Colon (tissue), 2 donors: ENCODE measurements around the gene CACNA2D4.
"Not testable (repeated sequence)": the region's sequence is repeated elsewhere in the genome, so short reads cannot be mapped to it uniquely, and the experiment has no call there.

Experiments
- FAIRE-seq: peaks from 2 replicates; lab custom pipeline; 2012; peaks lifted over from hg19 to GRCh38; lab: Jason Lieb, UNC
- donor health status: control.
- donor health status: control.

CACNA2D4 gene

DNA sequence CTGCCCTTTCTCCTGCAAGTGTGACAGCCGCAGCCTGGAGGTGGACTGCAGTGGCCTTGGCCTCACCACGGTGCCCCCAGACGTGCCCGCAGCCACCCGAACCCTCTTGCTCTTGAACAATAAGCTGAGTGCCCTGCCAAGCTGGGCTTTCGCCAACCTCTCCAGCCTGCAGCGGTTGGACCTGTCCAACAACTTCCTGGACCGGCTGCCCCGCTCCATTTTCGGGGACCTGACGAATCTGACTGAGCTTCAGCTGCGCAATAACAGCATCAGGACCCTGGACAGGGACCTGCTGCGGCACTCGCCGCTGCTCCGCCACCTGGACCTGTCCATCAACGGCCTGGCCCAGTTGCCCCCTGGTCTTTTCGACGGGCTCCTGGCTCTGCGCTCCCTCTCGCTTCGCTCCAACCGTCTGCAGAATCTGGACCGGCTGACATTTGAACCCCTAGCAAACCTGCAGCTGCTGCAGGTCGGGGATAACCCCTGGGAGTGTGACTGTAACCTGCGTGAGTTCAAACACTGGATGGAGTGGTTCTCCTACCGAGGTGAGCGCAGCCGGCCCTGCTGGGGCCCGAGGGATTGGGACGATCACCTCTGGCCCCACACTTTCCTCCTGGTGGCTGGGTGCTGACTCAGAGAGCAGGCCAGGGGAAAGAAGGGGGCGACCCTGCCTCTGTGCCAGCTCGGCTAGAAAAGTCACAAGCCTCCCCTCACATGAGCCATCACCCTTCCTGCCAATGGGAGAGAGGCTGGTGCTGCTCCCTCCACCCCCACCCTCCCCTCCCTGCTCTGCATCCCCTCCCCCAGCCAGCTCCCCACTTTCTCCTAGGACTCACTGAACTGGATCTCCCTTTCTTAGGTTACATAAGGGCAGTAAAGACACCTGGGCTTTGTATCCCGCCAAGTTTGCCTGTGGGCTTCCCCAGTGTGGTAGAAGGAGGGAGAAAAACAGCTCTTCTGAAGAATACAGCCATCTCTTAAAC lies 87.2 kb downstream of the CACNA2D4 start:
- no peak for FAIRE-seq

DNA sequence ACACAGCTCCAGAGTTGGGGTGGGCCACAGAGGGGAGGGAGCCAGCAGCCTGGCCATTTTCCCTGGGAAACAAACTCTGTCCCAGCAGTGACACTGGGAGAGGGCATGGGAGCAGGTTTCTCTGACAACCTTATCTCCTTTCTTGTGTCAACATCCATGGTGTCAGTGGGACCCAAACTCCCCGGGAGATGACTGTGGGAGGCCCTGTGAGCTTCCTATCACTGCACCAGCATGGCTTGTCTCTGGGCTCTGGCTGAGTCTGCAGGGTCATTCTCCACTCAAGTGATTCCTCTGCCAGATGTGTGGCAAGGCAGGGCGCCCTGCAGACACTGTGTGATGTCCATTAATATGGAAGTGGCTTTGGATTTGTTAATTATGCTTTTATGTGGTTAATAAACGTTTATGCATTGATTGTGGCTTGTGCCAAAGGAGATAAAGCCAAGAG lies 88.0 kb downstream of the CACNA2D4 start:
- no peak for FAIRE-seq

DNA sequence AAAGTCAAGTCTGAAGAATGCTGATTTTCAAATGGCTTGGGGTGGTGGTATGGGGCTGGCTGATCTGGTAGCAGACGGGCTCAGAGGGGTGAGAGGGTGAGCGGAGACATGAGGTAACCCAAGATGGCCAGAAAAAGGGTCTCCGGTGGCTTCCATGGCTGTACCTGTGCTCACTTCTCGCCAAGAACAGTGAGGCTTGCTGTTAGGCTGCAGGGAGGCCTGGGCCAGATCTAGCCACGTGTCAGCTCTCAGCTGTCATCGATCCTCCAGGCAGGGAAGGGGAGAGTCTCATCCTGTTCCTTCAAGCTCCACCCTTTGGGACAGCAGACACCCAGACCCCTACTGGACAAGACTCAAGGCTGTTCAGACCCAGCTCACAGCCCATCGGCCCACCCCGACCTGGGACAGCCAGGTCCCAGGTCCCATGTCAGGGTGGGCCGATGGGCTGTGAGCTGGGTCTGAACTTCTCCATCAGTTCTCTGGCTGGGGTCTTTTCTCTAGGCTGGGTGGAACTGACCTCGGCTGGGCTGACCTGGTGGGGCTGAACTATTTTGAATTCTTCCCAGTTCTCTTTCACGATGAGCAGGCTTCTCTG lies 89.0 kb downstream of the CACNA2D4 start:
- no peak for FAIRE-seq

DNA sequence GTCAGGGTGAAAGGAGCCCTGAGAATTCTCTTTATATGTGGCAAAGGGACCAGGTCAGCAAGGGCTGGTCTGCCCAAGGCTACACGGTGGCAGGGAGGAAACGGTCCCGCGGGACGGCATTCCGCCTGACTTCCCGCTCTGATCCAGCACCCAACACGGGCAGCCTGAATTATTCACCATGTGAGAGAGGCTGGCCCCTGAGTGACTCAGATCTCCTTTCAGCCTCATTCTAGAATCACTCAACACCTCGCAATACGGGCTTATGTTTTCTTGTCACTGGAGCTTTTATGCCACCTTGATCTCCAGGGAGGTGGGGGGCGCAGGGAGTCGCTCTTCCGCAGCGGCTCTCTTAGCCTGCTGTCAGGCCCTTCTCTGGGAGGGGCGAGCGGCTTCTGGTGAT lies 89.6 kb downstream of the CACNA2D4 start:
- FAIRE-seq, result no peak

DNA sequence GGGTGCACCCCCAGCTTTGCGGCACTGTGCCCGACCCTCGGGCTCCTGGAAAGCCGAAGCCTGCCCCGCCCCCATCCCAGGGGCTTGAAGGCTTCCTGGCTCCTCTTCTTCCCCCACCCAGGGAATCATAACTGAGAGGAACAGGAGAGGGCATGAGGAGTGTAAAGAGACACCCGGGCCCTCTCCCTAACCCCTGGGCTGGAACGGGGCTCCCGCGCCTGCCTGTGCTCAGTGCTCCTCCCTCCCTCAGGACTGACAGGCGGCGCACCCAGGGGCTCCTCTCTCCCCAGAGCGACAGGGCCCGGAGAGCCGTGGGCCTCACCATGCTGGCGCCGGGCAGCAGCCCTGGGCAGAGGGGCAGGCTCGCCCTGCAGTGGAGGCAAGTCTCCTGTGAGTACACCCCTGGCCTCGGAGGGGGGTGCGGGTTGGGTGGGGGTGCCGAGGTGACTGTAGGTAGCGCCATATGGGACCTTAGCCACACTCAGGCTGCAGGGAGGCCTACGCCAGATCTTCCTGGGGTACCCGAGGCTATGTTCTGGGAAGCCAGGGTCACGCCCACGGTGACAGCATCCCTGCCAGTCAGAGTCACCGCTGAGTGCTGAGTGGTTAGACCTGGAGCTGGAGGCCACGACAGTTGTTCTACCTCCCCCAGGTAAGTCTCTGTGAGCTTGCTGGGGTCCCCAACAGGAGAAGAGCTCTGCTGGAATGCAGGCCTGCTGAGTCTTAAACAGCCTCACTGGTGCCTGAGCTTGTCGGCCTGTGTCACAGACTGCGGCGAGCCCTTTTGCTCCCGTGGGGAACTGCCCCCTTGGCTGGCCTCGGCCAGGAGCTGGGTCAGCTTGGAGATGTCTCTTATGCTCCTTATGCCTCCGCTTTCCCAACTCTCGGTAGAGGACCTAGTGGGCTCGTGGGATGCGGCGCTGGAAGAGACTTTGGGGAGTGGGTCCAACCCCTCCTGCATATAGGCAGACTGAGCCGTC lies 90.3 kb downstream of the CACNA2D4 start:
- no peak for FAIRE-seq

DNA sequence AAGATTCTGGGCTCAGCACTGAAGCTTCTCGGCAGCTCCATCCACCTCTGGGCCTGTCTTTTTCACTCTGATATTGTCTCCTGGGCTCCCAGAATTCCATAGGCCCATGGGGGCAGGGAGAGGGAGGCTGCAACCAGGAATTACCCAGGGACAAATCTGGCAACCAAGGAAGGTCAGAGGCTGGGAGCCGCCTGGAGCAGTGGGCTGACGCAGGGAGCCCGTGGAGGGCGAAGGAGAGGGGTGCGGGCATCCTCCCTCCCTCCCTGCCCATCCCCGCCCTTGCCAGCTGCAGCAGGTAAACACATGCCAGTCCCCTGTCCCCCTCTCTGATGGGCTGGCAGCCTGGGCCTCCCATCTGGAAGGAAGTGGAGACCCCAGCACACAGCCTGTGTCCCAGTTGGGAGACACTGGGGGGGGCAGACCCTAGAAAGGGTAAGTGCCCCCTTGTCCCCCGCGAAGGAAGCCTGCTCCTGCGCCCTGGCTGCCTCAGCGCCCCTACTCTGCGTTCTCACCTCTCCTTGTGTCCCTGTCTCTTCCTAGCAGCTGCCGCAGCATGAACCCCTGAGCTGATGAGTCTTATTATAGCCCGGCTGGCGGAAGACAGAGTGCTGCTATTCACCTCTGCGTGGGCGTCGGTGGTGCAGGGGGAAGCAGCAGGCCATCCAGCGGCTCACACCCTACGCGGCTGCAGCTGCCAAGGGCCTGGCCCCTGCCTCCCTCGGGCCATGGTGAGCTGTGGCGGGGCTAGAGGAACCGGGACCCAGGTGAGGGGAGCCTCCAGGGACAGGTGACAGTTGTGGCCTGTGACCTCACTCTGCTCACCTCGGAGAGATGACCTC lies 91.4 kb downstream of the CACNA2D4 start:
- no peak for FAIRE-seq

DNA sequence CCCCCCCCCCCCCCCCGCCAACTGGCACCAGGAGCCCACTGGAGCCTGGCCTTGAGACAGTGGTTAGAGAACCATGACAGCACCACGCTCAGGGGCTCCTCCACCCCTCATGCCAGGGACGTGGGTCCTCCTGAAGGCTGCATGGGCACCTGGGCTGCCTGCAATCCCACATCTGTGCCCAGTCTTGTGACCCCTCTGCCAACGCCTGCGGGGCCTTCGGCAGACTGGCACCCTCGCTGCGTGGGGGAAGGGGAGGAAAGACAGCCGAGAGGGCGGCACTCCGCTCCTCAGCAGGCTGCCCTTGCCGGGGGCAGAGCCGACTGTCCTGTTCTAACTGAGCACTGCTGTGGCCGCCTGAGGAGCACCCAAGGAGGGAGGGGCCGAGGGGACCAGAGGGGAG lies 92.1 kb downstream of the CACNA2D4 start:
- FAIRE-seq, result no peak

DNA sequence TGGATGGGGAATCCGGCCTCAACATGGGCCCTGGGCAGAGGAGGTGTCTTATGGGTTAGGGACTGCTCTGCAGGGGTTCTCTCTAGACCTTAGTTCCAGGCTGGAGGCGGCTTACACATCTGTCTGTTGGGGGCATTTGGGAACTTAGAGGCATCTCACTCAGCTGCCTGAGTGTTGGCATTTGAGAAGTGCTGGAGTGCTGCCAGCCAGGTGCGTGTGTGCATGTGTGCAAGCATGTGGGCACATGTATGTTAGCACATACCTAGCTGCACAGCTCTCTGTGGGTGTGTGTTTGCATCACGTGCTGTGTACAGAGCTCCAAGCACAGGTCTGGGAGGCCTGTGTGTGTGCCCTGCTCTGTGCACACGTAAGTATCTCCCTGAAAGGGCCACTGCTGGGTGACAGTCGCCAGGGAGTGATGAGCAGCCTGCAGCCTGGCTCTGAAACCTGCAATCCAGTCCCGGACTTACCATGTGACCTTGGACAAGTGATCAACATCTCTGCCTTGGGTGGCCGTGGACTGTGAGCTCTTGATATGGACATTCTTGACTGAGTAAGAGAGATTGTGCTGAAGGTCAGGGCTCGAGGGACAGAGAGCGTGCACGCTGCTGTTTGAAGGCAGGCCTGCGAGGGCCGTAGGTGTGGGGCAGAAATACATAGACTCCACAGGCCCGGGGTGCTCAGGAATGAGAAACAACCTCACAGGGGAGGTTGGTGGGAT lies 92.9 kb downstream of the CACNA2D4 start:
- no peak for FAIRE-seq

DNA sequence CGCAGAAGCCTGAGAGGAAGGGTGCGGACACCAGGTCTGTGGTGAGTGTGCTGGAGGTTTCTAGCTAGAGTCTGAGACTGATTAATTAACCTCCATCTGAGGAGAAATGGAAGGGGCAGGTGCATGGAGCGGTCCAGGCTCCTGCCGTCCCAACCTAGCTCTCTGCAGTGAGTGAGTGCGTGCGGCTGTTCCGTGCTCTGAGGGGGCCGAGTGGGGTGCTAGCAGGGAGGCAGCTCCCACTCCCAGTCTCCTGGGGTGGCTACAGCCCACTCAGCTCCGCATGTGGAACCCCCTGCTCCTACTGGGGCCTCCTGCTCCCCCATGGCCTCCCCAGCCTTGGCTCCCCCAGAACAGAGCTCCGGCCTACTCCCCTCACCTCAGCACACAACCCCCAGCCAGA lies 95.2 kb downstream of the CACNA2D4 start:
- FAIRE-seq, result no peak

DNA sequence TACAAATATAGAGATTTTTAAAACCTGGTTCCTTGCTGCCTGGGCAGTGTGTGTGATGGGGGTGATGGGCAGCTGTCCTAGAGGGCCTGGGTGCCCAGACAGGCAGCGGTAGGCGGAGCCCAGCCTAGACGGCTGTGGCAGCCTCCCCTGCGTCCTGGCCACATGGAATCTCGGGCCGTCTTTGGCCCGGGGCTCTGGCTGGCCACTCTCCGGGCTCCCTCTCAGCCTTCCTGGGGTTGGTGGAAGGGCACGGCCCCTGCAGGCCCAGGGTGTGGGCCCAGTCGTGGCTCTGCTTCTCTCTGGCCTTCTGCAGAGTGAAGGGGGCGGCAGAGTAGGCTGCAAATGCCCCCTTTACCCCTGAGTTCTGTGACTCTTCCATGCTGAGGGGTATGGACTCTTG lies 95.8 kb downstream of the CACNA2D4 start:
- no peak for FAIRE-seq

DNA sequence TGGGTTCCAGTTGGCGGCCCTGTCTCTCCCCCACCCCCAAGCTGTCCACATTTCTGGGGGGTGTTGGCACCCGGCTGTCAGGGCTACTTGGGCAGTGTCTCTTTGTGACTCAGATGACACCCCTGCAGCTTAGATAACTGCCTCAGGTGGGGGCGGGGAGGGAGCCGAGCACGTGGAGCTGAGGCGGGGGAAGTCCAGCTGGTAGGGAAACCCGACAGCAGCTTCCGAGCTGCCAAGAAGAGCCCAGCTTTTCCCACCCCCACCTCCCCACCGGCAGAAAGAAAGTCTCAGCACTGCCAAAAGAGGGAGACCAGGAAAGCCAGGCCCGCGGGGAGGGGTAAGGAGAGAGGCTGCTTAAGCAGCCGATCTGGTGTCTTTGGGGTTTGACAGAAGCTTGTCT lies 96.6 kb downstream of the CACNA2D4 start:
- no peak for FAIRE-seq

DNA sequence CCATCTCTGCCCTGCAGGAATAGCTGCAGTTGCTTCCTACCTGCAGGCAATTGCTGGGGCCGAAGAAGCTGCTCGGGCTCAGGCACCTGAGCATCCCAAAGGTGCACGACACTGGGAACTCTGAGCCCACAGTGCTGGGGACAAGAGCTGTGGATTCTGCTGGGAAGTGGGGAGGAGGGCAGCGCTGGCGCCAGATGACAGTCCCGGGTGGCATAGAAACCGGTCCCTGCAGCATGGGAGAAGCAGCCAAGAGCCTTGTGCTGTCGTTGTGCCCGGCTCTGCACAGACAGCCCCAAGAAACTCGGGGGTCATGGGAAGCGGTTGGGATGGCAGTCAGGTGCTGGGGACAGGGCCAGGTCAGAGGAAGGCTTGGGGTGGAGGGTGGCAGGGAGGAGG lies 97.6 kb downstream of the CACNA2D4 start:
- no peak for FAIRE-seq

DNA sequence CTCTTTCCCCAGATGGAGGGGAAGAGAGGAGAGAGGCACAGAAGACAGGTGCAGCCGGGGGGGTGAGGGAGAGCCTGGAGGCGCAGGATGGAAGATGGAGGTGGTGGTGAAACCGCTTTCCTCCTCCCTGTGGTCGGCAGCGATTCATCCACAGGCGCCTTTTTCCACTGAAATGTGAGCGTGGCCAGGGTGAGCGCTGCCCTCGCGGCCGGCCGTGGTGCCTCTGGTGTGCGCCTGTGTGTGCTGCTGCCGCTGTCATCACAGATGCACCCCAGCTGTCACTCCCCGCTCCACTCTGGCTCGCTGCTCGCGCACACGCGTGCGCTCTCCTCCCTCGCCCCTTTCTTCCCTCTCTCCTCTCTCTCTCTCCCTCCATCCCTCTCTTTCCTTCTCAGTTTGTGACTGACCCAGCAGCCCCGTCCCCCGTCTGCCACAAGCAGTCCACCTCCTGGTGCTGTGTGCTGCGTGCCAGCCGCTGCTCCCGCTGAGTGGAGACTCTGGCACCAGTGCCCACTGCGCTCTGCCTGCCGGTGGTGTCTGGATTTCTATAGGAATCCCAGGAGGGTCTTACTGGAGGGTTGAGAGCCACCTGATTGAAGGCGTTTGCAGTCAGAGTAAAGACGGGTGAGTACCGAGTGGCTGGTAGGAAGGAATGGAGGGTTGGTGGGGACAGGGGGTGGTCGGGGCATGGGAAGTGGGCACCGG lies 98.1 kb downstream of the CACNA2D4 start, which contains the start of gene LRTM2:
LRTM2 (plus strand) TSS at position 375 of the 705 bp plus-strand sequence. CDS start 7,584 bp downstream, outside the sequence.
- FAIRE-seq, result no peak

DNA sequence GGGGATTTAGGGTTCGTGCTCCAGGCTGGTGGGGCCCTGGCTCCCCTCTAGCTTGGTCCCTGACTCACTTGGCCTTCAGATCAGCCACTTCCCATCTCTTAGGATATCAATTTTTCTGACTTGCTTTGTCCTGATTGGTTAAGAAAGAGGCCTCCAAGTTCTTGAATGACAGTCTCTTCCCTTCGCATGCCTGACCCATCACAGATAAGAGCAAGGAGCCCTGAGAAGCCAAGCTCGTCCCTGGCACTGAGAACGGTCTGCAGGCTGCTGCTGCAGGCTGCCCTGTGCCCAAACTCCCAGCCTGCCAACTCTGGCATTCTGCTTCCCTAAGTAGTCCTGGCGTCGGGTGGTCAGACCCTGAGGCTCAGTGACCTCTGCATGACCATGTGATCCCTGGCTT lies 98.9 kb downstream of the CACNA2D4 start:
- no peak for FAIRE-seq

DNA sequence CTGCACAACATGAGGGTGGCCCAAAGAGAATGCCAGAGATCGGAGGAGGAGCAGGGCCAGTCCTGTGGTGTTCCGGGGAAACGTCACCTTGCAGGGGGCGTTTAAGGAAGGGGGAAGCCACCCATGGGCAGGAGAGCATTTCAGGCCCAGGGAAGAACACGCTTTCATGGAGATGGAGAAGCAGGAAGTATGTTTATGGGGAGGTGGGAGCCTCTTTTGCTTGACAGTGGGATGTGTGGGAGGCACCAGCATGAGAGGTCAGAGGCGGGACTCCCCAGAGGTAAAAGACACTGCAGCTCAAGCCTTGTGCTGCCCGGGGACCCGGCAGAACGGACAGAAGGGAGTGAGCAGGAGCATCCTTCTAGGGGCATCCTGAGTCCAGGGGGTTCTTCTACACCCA lies 99.4 kb downstream of the CACNA2D4 start:
- no peak for FAIRE-seq

DNA sequence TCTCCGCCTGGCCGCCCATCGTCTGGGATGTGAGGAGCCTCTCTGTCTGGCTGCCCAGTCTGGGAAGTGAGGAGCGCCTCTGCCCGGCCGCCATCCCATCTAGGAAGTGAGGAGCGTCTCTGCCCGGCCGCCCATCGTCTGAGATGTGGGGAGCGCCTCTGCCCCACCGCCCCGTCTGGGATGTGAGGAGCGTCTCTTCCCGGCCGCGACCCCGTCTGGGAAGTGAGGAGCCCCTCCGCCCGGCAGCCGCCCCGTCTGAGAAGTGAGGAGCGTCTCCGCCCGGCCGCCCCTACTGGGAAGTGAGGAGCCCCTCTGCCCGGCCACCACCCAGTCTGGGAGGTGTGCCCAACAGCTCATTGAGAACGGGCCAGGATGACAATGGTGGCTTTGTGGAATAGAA lies 100.5 kb downstream of the CACNA2D4 start:
- FAIRE-seq, result not testable (repeated sequence)

DNA sequence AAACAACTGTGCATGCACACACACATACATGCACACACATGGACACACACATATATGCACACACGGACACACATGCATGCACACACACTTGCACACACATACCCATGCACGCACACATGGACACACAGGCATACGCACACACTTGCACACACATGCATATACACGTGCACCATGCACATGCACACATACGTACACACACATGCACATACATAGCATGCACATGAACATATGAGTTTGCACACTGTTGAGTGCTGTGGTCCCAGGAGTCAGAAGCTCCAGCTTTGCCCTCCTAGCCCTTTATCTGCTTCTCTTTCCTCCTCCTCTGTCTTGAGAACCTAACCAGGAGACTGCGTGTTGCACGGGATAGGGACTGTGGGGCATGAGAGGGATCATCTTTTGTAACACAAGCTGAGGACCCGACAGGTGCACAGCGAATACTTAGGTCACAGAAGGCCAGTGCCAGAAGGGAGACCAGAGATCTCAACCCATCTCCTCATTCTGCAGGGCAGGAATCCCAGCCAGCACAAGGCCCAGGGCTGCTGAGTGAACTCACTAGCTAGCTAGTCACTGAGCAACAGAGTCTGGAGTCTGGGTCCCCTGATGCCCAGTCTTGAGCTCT lies 101.6 kb downstream of the CACNA2D4 start:
- no peak for FAIRE-seq

DNA sequence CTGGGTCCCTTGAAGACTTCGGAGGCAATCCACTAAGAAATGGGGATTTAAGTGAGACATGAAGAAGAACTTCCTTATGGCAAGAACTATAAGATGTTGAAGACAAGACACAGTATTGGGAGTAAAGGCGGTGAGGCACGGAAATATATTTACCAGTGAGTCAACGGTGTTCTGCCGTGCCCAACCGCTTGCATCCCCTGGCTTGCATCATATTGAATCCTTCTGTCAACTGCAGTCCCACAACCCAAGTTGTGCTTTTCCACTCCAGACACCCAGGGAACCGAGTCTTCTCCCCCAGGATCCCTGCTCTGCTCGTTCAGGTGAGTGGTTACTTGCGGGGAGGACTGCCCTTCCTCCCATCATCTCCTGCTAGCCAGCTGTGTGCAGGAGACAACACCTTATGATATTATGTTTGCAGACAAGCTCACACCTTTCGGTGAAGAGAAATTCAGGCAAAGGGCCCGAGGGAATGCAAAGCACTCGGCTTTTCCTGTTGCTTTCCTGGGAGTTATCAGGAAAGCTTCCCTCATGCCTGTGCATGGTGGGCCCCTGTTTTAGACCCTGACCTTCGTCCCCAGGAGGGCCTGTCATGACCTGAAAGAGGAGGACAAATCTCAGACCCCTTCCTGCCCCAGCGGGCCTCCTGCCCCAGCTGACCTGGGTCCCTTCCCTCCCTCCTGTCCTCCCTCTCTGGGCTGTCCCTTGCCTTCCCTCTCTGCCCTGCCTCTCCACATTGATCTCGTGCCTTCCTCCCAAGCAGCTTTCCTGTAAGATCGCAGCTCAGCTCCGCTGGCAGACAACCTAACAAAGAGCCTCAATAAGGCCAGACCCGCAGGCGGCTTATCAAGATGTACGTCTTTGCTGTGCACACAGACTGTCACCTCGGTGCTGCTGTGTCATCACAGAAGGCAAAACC lies 102.4 kb downstream of the CACNA2D4 start:
- FAIRE-seq, result no peak
